CD8-positive, alpha-beta memory T cell (primary cell): ENCODE measurements around the gene PDGFB. TPM values are rescaled to one million over a fixed set of nuclear protein-coding genes. Genes with fewer than 3 reads are reported as not detected.
A peak's percentile ranks its signal among the peaks of the same experiment; 100 is the strongest.

ENCODE experiments used
- CTCF ChIA-PET: fragments of 350-600 bp; sonication (Branson Sonifier 250); formaldehyde crosslinking; loops from one replicate; lab custom pipeline; 2021; ENCODE audit warnings: antibody characterized with exemption; lab: Charles Lee
- POLR2A ChIA-PET: fragments of 350-600 bp; sonication (Branson Sonifier 250); formaldehyde crosslinking; loops from one replicate; lab custom pipeline; 2021; ENCODE audit warnings: antibody characterized with exemption; lab: Charles Lee
- DNase-seq, 5 donors: peaks; one replicate each; pipeline versions ENCODE4 v3.0.0 to v3.0.0-alpha.2; 2020 to 2022; ENCODE audit warnings: mixed read lengths in 1 of 5
- H3K27ac ChIP-seq: one replicate; pipeline ENCODE4 v1.7.0; 2013; ENCODE audit warnings: low read depth, mild to moderate bottlenecking, low read length, moderate library complexity
- H3K27me3 ChIP-seq: 2 replicates; pipeline ENCODE4 v1.7.0; 2013; ENCODE audit warnings: low read length, mild to moderate bottlenecking; ENCODE audit not compliant: insufficient read depth, poor library complexity, severe bottlenecking
- H3K36me3 ChIP-seq: 2 replicates; pipeline ENCODE4 v1.7.0; 2013; ENCODE audit warnings: mild to moderate bottlenecking, low read length, moderate library complexity; ENCODE audit not compliant: insufficient read depth
- H3K4me1 ChIP-seq: 2 replicates; pipeline ENCODE4 v1.7.0; 2013; ENCODE audit warnings: mild to moderate bottlenecking, low read length, moderate library complexity; ENCODE audit not compliant: insufficient read depth
- H3K4me3 ChIP-seq: 2 replicates; pipeline ENCODE4 v1.7.0; 2013; ENCODE audit warnings: mild to moderate bottlenecking, low read length
- H3K9me3 ChIP-seq: 2 replicates; pipeline ENCODE4 v1.7.0; 2013; ENCODE audit warnings: mild to moderate bottlenecking, low read length
- H3K27ac Mint-ChIP-seq, 8 donors: one replicate each; pipeline ENCODE4 v1.8.0; 2020 to 2021; ENCODE audit warnings: mixed read lengths in 8 of 8, mild to moderate bottlenecking in 6 of 8, inconsistent platforms in 3 of 8, moderate library complexity in 3 of 8
- H3K27me3 Mint-ChIP-seq, 2 donors: one replicate each; pipeline ENCODE4 v1.8.0; 2020 to 2021; ENCODE audit warnings: mixed read lengths in 2 of 2, mild to moderate bottlenecking in 1 of 2, moderate library complexity in 1 of 2
- H3K36me3 Mint-ChIP-seq, 3 donors: one replicate each; pipeline ENCODE4 v1.8.0; 2020 to 2021; ENCODE audit warnings: mixed read lengths in 3 of 3, inconsistent platforms in 1 of 3, mild to moderate bottlenecking in 1 of 3
- H3K4me1 Mint-ChIP-seq, 3 donors: one replicate each; pipeline ENCODE4 v1.8.0; 2020 to 2021; ENCODE audit warnings: mixed read lengths in 3 of 3, inconsistent platforms in 1 of 3, mild to moderate bottlenecking in 1 of 3
- H3K4me3 Mint-ChIP-seq, 7 donors: one replicate each; pipeline ENCODE4 v1.8.0; 2020 to 2021; ENCODE audit warnings: mixed read lengths in 7 of 7, mild to moderate bottlenecking in 6 of 7, moderate library complexity in 4 of 7, inconsistent platforms in 2 of 7
- H3K9me3 Mint-ChIP-seq, 5 donors: one replicate each; pipeline ENCODE4 v1.8.0; 2020 to 2022; ENCODE audit warnings: mixed read lengths in 5 of 5, mild to moderate bottlenecking in 3 of 5, moderate library complexity in 2 of 5, inconsistent platforms in 1 of 5
- polyA plus RNA-seq: library from polyadenylated mRNA; unstranded; fragments of 300-500 nt; fragmentation: Illumina TruSeq; gene quantifications from one replicate; pipeline ENCODE4 v1.2.3, GENCODE V29; 2021
- total RNA-seq, 2 experiments: library from RNA; stranded (reverse); gene quantifications; one replicate each; pipeline ENCODE4 v1.2.3, GENCODE V29; 2021

Gene PDGFB
- total and polyA plus RNA-seq, 3 experiments from 2014 or later = 2.3 to 18.2 (median 3.0) TPM

- no peaks in the 10 kb centered on the region for H3K36me3 ChIP-seq
- no peaks in the 10 kb centered on the region for H3K4me1 ChIP-seq
- H3K27ac ChIP-seq = peak overlapping the region; percentile 67
- Mint-ChIP-seq H3K9me3 (peaks cover 0 to 5% (median 3%) of the 10 kb centered on the region in 5 donors), H3K4me1 (peaks cover 3 to 9% (median 8%) of the 10 kb centered on the region in 3 donors), H3K4me3 (no peak overlapping the region), H3K36me3 (peaks cover 0 to 5% (median 0%) of the 10 kb centered on the region in 3 donors), H3K27ac (no peak overlapping the region), H3K27me3 (no peaks in the 10 kb centered on the region)
- CTCF ChIA-PET = interaction anchor here (0.8 to 2.5 kb wide), 2 partner anchors 21 to 112 kb away, joined by 3 to 9 read pairs; no protein-coding TSS in a partner anchor
- no peaks in the 10 kb centered on the region for H3K27me3 ChIP-seq
- no peaks in the 10 kb centered on the region for H3K9me3 ChIP-seq
- DNase-seq = no peak
- H3K4me3 ChIP-seq = no peak overlapping the region
- POLR2A ChIA-PET = no interaction called here
Observed at GRCh38 chr22:39282645-39283321, 38.0 kb upstream of the PDGFB start.

GRCh38 chr22:39281126-39281525 lies 36.3 kb upstream of the PDGFB start:
- peaks cover 0 to 7% (median 3%) of the 10 kb centered on the region in 5 donors for H3K9me3 Mint-ChIP-seq
- no peak overlapping the region for H3K4me3 Mint-ChIP-seq
- H3K36me3 Mint-ChIP-seq = peaks cover 0 to 10% (median 0%) of the 10 kb centered on the region in 3 donors
- Histone ChIP-seq H3K36me3 (no peaks in the 10 kb centered on the region), H3K27me3 (peaks cover 5% of the 10 kb centered on the region), H3K9me3 (peaks cover 3% of the 10 kb centered on the region), H3K4me3 (no peak overlapping the region), H3K4me1 (no peaks in the 10 kb centered on the region), H3K27ac (no peak overlapping the region)
- H3K27ac Mint-ChIP-seq = peak overlapping the region in 1 of 8 donors; percentile 12
- CTCF ChIA-PET = interaction anchor here (0.6 to 1.4 kb wide), 2 partner anchors 12 to 65 kb away, joined by 4 read pairs; no protein-coding TSS in a partner anchor
- POLR2A ChIA-PET = no interaction called here
- peaks cover 3 to 6% of the 10 kb centered on the region in 2 donors for H3K27me3 Mint-ChIP-seq
- DNase-seq = no peak
- H3K4me1 Mint-ChIP-seq = no peaks in the 10 kb centered on the region

GRCh38 chr22:39280250-39280649 lies 35.5 kb upstream of the PDGFB start:
- no peak for DNase-seq
- no peak overlapping the region for H3K27ac Mint-ChIP-seq
- Histone ChIP-seq H3K27ac (no peak overlapping the region), H3K36me3 (no peaks in the 10 kb centered on the region), H3K4me1 (no peaks in the 10 kb centered on the region), H3K27me3 (peaks cover 5% of the 10 kb centered on the region), H3K9me3 (peaks cover 3% of the 10 kb centered on the region), H3K4me3 (no peak overlapping the region)
- peaks cover 0 to 10% (median 0%) of the 10 kb centered on the region in 3 donors for H3K36me3 Mint-ChIP-seq
- H3K4me3 Mint-ChIP-seq = no peak overlapping the region
- ChIA-PET CTCF (interaction anchor here (1.0 to 1.5 kb wide), 3 partner anchors 11 to 110 kb away, joined by 3 to 5 read pairs (median 4); no protein-coding TSS in a partner anchor), POLR2A (no interaction called here)
- H3K4me1 Mint-ChIP-seq = no peaks in the 10 kb centered on the region
- H3K27me3 Mint-ChIP-seq = peaks cover 4 to 6% of the 10 kb centered on the region in 2 donors
- H3K9me3 Mint-ChIP-seq = peaks cover 0 to 4% (median 0%) of the 10 kb centered on the region in 5 donors

GRCh38 chr22:39279170-39279850 lies 34.5 kb upstream of the PDGFB start:
- no peak overlapping the region for H3K4me3 ChIP-seq
- H3K27me3 ChIP-seq = peaks cover 5% of the 10 kb centered on the region
- ChIA-PET CTCF (interaction anchor here (1.0 to 1.5 kb wide), 3 partner anchors 21 to 109 kb away, joined by 3 to 5 read pairs (median 3); no protein-coding TSS in a partner anchor), POLR2A (no interaction called here)
- Mint-ChIP-seq H3K9me3 (peaks cover 0 to 4% (median 0%) of the 10 kb centered on the region in 5 donors), H3K36me3 (peaks cover 0 to 6% (median 0%) of the 10 kb centered on the region in 3 donors), H3K27ac (peak overlapping the region in 1 of 8 donors; percentile 54), H3K27me3 (peaks cover 4 to 6% of the 10 kb centered on the region in 2 donors), H3K4me1 (no peaks in the 10 kb centered on the region), H3K4me3 (no peak overlapping the region)
- H3K9me3 ChIP-seq = peaks cover 3% of the 10 kb centered on the region
- no peak for DNase-seq
- no peaks in the 10 kb centered on the region for H3K36me3 ChIP-seq
- no peak overlapping the region for H3K27ac ChIP-seq
- H3K4me1 ChIP-seq = no peaks in the 10 kb centered on the region

GRCh38 chr22:39278040-39278439 lies 33.3 kb upstream of the PDGFB start:
- Mint-ChIP-seq H3K36me3 (peaks cover 0 to 6% (median 0%) of the 10 kb centered on the region in 3 donors), H3K4me1 (no peaks in the 10 kb centered on the region), H3K4me3 (no peak overlapping the region), H3K9me3 (peaks cover 0 to 4% (median 0%) of the 10 kb centered on the region in 5 donors), H3K27me3 (peaks cover 6 to 7% of the 10 kb centered on the region in 2 donors), H3K27ac (no peak overlapping the region)
- H3K27me3 ChIP-seq = peaks cover 5% of the 10 kb centered on the region
- H3K4me3 ChIP-seq = no peak overlapping the region
- no peaks in the 10 kb centered on the region for H3K36me3 ChIP-seq
- POLR2A ChIA-PET = no interaction called here
- no peak for DNase-seq
- H3K4me1 ChIP-seq = no peaks in the 10 kb centered on the region
- peaks cover 3% of the 10 kb centered on the region for H3K9me3 ChIP-seq
- H3K27ac ChIP-seq = no peak overlapping the region
- CTCF ChIA-PET = no interaction called here

- CTCF ChIA-PET = no interaction called here
- Histone ChIP-seq H3K36me3 (no peaks in the 10 kb centered on the region), H3K4me3 (no peak overlapping the region), H3K9me3 (peaks cover 3% of the 10 kb centered on the region), H3K27ac (no peak overlapping the region), H3K4me1 (no peaks in the 10 kb centered on the region), H3K27me3 (peaks cover 5% of the 10 kb centered on the region)
- H3K4me1 Mint-ChIP-seq = no peaks in the 10 kb centered on the region
- peaks cover 6 to 7% of the 10 kb centered on the region in 2 donors for H3K27me3 Mint-ChIP-seq
- no peak for DNase-seq
- H3K36me3 Mint-ChIP-seq = peaks cover 0 to 6% (median 0%) of the 10 kb centered on the region in 3 donors
- H3K4me3 Mint-ChIP-seq = no peak overlapping the region
- POLR2A ChIA-PET = no interaction called here
- H3K9me3 Mint-ChIP-seq = peaks cover 0 to 4% (median 0%) of the 10 kb centered on the region in 5 donors
- no peak overlapping the region for H3K27ac Mint-ChIP-seq
Observed at GRCh38 chr22:39277142-39277607, 32.4 kb upstream of the PDGFB start.

GRCh38 chr22:39276440-39277141 lies 31.8 kb upstream of the PDGFB start:
- H3K4me3 ChIP-seq = no peak overlapping the region
- peaks cover 3% of the 10 kb centered on the region for H3K9me3 ChIP-seq
- H3K27ac ChIP-seq = no peak overlapping the region
- Mint-ChIP-seq H3K4me3 (peak overlapping the region in 1 of 7 donors; percentile 48), H3K4me1 (no peaks in the 10 kb centered on the region), H3K9me3 (peaks cover 0 to 4% (median 0%) of the 10 kb centered on the region in 5 donors), H3K27me3 (peaks cover 6 to 7% of the 10 kb centered on the region in 2 donors), H3K36me3 (peaks cover 0 to 6% (median 0%) of the 10 kb centered on the region in 3 donors), H3K27ac (no peak overlapping the region)
- H3K4me1 ChIP-seq = no peaks in the 10 kb centered on the region
- DNase-seq = no peak
- ChIA-PET CTCF (no interaction called here), POLR2A (no interaction called here)
- H3K27me3 ChIP-seq = peaks cover 5% of the 10 kb centered on the region
- no peaks in the 10 kb centered on the region for H3K36me3 ChIP-seq
